NOMO-1 treated with DMSO at 0.1 percent for 48 hours (cell line): ENCODE data around the gene SDK2.
A peak's percentile ranks its signal among the peaks of the same experiment; 100 is the strongest.

Source experiments
- DNase-seq: peaks from one replicate; lab custom pipeline; 2025; ENCODE audit not compliant: unreplicated experiment; lab: John Stamatoyannopoulos, UW

SDK2 gene

DNA sequence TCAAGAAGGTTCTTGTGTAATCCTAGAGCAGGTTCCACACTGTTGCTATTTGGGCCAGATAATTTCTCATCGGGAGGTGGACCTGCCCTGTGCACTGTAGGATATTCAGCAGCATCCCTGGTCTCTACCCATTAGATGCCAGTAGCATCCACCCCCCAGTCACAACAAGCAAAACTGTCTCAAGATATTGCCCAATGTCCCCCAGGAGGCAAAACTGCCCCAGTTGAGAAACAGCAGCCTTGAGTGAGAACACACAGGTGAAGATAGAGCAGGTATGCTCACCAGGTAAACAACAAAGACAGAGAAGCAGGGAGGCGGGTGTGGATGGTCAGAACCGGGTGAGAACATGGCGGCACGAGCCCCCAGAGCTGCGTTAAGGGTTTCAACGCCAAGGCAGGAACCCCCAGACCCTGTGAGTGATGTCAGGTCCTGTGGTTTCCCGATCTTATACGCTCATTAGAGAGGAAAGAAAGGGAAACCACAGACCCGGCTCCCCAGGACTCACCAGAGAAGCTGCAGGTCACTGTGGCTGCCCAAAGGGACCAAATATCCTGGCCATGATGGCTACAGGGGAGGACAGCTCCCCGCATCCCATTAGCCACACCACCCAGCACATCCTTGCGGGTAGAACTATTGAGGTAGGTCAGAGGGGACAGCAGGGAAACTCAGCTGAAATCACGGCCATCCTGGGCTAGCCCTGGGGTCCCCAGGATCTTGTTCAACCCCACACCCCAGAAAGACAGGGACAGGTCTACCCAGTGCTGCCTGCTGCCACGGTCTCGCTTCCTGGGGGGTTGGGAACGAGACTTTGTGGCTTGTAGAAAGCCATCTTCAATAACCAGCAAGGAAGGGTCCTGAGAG, 353.6 kb downstream of the SDK2 start:
- peak; percentile 14 for DNase-seq

- DNase-seq: no peak
These were observed 354.5 kb downstream of the SDK2 start for GRCh38 chr17:73289549-73290254.

GRCh38 chr17:73288534-73289302, 355.5 kb downstream of the SDK2 start:
- DNase-seq: no peak

DNA sequence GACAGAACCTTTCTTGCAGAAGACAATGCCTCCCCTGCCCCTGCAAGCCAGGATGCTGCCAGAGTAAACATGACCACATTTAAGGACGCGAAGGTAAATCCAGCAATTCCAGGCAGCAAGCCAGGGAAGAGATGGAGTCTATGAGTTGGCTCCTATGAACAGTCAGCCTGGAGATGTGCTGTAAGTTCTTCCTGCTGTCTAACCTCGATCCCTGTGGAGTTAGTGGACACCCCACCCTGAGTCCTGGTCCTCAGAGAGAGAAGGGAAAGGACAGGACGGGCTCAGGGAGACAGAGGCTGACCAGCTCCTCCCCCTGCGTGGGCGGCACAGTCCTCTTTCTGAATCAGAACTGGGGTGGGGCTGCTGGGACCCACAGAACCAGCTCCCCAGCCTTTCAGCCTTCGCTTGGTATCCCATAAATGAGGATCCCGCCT, 357.4 kb downstream of the SDK2 start:
- no peak for DNase-seq

DNA sequence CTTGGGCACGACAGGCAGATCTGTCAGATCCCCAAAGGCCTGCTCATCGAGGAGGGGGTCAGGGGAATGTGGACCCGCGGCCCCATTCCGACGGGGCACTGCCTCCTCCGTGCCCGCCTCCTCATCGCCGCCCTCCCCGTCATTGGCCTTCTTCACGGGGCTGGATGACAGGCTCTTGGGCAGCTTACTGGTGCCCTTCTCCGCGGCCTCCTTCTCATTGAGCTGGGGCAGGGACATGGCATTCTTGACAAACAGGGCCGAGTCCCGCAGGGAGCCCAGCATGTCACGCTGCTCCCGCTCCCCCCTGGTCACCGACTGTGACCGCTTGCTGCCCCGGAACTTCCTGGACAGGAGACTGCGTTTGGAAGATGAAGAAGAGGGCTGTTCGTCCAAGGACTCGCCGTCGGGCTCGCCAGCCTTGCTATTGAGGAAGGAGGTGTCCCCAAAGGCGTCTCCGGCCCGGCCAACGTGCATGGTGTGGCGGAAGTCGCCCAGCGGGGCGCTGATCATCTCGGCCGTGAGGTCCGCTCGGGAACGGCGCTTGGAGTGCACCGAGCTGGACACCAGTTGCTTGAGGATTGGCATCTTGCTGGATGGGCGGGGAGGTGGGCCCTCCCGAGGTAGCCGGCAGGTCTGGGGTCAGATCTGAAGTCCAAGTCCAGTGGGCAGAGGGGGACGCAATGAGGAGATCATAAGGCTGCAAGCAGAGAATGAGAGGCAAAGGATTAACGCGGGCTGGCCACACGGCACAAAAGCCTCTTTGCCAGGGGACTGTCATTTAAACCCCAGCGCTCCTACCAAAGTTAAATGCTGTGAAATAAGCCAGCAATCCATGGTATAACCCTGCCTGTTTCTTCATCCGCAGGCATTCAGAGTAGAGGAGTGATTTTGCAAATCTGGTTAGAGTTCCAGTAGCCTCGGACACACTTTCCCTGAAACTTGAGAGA, 358.1 kb downstream of the SDK2 start:
- no peak for DNase-seq

DNA sequence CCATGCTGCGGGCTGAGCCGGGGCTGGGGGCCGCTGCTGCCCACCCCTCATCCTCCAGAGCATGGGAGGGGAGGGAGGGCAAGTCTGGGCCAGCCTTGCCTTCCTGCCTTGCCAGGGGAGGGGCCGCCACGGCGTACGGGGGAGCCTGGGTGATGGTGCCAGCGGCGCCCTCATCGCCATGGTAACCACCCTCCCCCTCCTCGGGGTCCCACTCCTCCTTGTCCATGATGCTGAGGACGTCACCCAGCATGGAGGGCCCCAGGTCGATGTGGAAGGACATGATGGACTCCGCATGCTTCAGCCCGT, 358.7 kb downstream of the SDK2 start:
- DNase-seq: no peak

GRCh38 chr17:73284906-73285602, 359.2 kb downstream of the SDK2 start:
- no peak for DNase-seq
